MM.1S (cell line): ENCODE data around the gene ITGA5.

ENCODE experiments used
- EZH2 ChIP-seq: fragments of 300-600 bp; sonication (generic); optimal IDR thresholded peaks from 2 replicates; pipeline ENCODE3; 2017; ENCODE audit warnings: low read depth, mild to moderate bottlenecking, antibody characterized with exemption, low read length, mixed read lengths
- EZH2phosphoT487 ChIP-seq: fragments of 300-600 bp; sonication (generic); IDR thresholded peaks from 2 replicates; pipeline ENCODE4 v1.6.1; 2018; ENCODE audit warnings: antibody characterized with exemption, low read length
- TF ChIP-seq, protein P1 (sequence below): fragments of 300-600 bp; sonication (generic); IDR thresholded peaks from 2 replicates; pipeline ENCODE4 v1.5.1; 2016; ENCODE audit warnings: antibody characterized with exemption, low read length, mixed read lengths

GRCh38 chr12:54428050-54429013, 9.3 kb upstream of the ITGA5 start:
- TF ChIP-seq, protein P1, sequence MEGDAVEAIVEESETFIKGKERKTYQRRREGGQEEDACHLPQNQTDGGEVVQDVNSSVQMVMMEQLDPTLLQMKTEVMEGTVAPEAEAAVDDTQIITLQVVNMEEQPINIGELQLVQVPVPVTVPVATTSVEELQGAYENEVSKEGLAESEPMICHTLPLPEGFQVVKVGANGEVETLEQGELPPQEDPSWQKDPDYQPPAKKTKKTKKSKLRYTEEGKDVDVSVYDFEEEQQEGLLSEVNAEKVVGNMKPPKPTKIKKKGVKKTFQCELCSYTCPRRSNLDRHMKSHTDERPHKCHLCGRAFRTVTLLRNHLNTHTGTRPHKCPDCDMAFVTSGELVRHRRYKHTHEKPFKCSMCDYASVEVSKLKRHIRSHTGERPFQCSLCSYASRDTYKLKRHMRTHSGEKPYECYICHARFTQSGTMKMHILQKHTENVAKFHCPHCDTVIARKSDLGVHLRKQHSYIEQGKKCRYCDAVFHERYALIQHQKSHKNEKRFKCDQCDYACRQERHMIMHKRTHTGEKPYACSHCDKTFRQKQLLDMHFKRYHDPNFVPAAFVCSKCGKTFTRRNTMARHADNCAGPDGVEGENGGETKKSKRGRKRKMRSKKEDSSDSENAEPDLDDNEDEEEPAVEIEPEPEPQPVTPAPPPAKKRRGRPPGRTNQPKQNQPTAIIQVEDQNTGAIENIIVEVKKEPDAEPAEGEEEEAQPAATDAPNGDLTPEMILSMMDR = no peak
- TF ChIP-seq EZH2 = no peak
- TF ChIP-seq EZH2phosphoT487 = no peak
